HUDEP-2 (cell line): ENCODE measurements around the gene SMAD6.
A peak's percentile ranks its signal among the peaks of the same experiment; 100 is the strongest.

Source experiments
- DNase-seq, 76 experiments: peaks; one replicate each; lab custom pipeline; 2025; ENCODE audit not compliant: unreplicated experiment in 76 of 76; lab: John Stamatoyannopoulos, UW

Gene SMAD6

DNA sequence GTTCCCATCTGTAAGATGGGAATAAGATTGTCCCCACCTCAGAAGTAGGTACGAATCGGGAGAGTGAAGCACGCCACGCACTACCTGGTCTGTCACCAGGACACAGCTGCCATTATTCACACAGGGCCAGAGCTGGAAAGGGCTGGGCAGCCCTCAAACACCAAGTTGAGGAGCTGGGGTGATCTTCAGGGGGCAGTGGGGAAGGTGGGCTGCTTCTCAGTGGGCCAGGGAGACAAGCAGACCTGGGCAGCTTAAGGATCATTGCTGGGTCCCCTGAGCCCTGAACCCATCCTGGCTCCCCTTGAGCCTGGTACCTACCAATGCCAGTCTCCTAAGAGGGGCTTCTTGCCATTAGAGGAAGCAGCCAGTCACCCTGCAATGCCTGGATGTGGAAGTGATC lies 82.1 kb downstream of the SMAD6 start:
- DNase-seq = no peak

DNA sequence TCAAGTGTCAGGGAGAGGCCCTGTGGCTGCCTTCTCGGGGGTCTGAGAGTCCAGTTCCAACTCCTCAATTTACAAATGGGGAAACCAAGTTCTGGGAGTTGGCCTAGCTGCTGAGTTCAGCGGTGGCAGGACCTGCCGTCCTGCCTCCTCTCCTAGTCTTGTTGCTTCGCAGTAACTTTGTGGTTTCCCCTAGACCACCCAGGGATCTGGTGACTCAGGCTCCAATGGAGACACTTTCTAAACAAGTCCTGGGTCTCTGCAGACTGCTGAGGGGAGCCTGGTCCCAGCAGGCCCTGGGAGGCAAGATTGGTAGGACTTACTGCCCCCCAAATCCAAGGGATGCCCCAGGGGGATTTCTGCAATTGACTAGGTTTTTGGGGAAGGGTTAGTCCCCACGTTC lies 83.6 kb downstream of the SMAD6 start:
- no peak for DNase-seq

DNA sequence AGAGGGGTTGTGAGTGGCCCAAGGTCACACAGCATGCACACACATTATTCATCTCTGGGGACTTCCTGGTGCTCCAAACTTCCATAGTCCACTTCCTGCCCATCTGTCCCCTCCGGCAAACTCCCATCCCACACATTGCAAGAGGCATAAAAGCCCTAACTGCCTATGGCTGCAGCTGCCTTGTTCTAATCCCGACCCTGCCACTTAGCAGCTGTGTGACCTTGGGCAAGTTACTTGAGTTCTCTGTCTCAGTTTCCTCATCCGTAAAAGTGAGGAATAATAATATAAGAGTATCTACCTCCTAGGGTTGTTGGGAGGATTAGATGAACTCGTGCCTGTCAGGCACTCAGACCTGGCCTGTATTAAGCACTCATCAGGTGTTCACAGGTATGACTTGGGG lies 84.2 kb downstream of the SMAD6 start:
- DNase-seq = no peak

DNA sequence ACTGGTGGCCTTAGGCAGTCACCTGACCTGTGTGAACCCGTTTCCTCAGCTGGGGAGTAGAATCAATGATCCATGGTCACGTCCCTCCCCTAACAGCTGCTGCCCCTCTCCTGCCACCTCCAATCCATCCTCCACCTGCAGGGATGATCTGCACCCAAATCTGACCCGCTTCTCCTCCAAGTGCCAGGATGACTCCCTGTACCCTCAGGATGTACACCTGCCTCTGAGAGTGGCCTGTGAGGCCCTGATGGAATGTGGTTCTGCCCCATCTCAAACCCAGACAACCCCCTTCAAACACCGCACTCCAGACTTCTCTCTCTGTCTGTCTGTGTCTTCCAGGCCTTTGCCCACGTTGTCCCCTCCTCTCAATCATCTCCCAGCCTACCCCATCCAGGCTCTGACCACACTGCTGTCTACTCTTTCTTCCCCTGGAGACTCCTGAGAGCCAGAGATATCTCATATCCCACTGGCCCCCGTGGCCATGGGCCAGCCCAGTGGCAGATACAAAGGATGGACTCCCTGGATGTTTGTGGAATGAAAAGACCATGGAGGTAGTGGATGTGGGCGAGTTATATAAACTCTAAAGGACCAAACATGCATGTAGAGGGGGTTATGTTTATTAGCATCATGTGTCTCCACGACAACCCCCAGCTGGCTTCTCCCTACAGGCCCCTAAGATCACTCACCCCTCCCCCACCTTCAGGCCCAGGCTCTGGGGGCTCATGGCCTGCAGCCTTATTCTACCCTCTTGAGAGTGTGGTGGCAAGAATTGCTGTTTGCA lies 84.9 kb downstream of the SMAD6 start:
- DNase-seq = no peak

DNA sequence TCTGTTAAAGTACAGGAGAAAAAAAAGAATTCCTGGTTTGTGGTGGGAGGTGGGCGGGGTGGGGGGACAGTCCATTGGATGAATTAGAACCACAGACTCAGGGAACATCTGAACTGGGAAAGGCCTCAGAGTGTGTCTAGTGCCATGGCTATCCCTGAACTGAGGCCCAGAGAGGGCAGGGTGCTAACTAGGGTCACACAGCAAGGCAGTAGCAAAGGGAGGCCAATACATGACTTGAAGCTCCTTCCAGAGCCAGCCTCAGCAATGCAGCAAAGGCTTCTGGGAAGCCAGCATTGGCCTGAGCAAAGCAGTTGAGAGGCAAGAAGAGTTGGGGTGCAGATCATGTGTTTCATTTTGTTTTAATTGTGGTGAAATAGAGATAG lies 85.4 kb downstream of the SMAD6 start:
- DNase-seq = no peak

DNA sequence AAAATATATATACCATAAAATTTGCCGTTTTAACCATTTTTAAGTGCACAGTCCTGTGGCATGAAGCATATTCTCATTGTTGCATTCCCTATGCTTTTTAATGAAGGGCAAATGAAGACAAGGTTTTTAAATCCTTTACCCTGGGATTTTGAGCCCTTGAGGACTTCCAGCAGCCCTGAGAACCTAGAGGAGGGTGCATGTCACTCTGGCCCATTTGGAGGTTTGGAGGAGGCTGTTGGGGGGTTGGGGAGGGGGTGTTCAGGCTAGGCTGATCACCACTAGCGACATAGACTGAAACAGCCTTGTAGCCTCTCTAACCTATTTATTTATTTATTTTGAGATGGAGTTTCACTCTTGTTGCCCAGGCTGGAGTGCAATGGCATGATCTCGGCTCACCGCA lies 86.0 kb downstream of the SMAD6 start:
- DNase-seq = no peak

DNA sequence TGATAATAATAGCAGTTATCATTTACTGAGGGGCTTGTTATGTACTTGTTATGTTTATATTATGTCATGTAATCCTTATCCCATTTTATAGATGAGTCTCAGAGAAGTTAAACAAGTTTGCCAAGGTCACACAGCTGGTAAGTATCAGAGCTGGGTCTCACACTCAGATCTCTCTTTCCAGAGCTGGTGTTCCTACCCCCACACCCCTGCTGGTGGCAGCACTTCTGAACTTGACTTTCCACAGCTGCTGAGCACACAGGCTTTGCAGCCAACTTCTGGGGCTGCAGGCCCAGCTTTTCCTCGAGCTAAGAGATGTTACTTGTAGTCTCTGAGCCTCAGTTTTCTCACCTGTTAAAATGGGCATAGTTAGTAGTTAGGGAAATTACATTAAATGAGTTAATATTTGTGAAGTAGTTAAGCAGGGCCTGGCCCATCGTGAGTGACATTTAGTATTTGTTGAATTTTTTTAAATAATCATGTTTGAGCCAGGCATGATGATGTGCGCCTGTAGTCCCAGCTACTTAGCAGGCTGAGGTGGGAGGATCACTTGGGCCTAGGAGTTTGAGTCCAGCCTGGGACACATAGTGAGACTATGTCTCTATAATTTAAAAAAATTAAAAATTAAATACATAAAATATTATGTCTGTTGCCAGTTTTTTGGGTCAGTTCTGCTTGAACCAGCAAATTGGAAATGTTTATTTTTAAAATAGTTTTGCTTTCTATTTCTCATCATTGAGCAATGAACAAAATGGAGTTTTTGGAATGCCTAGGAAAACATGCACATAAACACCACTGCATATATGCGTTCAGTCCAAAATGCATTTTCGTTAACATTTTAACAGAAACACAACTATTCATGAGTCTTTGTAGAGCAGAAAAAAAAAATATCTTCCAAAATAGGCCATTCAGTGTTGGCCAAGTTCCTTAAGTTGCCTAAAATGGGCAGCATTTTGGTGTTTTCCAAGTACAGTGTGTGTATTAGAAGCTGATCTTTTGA lies 87.3 kb downstream of the SMAD6 start:
- DNase-seq = peak in 14 of 76 experiments; percentile 2 to 34 (median 13)

DNA sequence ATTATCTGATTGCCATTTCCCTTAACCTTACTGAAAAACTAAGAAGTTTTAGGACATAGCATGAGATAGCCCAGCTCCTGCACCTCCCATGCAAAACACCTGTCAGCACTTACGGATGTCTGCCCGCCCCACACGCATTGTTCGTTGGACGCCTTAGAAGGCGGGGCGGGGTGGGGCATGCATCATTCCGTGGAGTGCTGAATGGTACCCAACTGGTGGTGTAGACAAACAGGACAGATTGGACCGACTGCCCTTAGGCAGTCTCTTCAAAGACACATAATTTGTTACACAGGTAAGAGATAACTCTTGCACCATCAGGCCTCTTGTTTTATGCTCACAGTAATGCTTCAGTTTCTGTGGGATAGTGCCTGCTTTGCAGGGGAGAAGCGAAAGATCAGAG lies 93.8 kb downstream of the SMAD6 start:
- DNase-seq = no peak

DNA sequence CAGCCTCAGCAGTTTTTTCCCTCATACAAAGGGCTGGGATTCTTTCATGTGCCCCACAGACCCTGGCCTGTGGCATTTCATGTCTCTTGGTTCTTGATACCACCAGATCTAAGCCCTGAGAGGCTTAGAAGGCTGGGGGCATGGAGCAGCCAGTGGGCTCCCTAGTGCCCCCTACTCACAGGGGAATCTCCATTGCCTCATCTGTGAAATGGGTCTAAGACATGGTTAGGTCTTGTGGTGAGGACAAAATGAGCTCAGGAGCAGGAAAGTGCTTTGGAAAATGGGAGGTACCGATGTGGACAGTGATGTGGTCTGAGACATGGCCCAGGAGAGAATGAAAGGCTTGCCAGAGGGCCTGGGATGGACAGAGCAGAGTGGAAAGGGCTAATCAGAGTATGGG lies 94.3 kb downstream of the SMAD6 start:
- no peak for DNase-seq

DNA sequence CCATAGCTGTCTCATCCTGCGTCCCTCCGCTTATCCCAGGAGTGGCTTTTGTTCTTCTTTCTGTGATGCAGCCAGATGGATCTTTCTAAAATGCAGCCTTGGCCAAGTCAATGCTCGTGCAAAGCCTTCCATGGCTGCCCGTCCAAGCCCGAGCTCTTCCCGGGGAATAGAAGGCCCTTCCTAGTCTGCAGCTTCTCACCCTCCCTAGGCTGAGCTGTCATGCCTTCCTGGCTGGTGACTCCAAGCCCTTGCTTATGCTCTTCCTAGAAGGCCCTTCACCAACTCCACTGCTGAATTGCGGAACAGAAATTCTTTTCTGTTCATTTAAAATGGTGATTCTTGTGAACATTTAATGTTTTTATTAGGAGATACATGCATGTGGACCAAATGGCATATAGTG lies 95.9 kb downstream of the SMAD6 start:
- no peak for DNase-seq

DNA sequence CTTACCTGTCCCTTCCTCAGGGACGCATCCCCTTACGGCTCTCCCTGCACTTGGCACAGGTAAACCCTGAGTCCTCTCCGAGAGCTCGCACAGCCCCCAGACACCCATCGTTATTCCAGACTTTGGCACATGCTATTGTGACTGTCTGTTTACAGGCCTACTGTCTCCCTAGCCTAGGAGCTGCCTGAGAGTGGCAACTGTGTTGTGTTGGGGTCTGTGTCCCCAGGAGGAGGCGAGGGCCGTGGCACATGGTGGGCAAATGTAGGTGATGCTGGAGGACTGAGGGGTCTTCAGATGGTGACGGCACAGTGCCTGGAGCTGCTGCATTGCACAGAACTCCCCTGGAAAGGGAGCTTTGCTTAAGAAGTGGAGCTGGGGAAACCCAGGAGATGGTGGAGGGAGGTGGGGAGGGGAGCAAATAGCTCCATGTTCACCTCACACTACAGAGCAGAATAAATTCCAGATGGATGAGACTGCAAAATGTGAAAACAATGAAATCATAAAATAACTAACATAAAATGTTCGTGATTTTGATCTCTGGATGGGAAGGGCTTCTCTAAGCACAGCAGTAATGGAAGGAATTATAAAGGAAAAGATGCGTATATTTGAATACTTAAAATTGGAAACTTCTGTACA lies 96.5 kb downstream of the SMAD6 start:
- no peak for DNase-seq

DNA sequence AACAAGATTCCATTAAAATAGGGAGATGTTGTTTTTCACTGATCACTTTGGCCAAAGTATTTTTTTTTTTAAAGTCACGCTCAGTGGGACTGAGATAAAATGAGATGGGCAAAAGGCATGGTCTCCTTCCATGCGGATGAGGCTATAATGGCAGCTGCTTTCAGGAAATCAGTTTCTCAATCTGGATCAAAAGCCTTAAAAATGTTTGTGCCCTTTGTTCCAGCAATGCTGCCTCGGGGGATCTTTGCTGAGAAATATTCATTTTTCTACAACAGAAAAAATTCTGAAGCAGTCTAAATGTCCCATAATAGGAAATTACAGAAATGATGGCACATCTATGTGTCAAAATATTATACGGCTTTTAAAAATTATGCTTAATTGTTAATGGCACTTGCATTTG lies 97.2 kb downstream of the SMAD6 start:
- DNase-seq = no peak

DNA sequence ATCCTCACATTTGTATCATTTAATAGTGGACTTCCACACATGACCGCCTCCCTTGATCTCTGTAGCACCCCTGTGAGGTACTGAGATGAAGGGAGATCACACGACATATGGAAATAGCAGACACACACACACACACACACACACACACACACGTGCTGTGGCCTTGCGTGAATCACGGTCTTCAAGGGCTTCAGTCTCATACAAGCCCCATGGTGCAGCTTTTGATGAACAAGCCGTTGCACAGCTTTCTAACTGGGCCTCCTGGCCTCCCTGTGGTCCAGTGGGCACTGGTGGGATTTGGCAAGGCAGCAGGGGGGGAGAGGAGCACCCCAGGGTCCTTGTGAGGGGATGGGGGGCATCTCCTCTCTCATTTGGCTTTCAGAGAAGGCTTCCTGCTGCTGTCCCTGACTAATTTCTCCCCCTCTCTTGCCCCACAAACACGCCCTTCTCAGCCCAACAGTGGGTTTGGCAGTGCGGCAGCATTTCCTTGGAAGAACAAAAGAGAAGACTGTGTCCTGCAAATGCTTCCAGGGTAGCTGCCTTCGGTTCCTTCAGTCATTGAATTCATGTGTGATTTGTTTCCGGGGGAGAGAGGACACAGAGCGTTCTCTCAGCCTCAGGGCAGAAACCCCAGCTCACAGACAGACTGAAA lies 98.7 kb downstream of the SMAD6 start:
- DNase-seq = no peak

DNA sequence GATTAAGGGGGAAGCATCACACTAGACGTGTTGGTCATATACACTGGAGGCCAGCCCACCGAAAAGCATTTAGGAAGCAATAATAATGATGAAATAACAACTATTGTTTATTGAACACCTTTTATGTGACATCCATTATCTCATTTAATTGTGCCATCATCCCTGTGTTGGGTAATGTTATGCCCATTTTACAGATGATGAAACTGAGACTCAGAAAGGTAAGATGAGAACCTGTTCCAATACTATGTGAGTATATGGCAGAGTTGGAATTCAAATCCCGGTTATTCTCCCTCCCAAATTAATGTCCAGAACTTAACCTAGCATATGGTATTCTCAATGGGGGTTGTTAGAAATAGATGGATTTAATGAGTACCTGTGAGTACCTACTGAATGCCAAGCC lies 99.2 kb downstream of the SMAD6 start:
- DNase-seq = no peak

DNA sequence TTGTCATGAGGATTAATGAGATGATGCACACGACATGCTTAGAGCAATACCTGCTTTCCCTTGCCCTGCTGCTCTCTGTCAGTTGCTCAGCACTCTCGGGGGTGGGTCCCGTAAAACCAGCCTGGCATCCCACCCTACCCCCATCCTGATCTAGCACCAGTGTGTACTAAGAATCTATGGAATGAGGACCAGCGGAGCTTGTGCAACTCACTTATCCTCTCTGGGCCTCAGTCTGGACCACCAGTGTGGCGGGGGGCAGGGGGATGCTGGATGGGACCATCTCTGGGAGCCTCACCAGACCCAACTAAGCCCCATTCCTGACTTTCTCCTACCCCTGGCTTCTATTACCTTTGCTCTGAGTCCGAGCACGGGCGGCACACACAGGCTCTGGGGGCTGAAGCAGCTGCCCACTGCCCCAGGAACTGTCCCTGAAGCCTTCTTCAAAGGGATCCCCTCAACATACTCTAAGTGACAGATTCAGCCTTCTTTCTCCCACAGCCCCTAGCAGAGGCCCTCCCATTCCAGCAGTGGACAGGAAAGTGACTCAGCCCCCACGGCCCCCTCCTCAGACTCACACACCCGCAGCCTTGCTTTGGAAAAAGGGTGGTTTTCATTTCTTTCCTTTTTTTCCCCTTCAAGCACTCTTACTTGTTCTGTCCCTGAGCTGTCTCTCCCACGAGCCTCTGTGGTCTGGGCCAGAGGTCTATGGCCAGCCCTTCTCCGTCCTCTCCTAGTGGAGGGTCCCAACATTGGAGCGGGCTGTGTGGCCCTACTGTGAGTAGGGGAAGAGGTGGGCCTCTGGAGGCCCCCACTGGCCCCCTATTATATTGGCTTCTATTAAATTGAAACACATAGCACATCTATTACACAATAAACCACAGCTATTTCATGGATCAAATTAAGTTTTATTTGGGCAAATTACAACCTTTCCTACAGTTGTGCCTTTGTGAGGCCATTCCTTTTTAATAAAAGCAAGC lies 100.3 kb downstream of the SMAD6 start:
- no peak for DNase-seq

DNA sequence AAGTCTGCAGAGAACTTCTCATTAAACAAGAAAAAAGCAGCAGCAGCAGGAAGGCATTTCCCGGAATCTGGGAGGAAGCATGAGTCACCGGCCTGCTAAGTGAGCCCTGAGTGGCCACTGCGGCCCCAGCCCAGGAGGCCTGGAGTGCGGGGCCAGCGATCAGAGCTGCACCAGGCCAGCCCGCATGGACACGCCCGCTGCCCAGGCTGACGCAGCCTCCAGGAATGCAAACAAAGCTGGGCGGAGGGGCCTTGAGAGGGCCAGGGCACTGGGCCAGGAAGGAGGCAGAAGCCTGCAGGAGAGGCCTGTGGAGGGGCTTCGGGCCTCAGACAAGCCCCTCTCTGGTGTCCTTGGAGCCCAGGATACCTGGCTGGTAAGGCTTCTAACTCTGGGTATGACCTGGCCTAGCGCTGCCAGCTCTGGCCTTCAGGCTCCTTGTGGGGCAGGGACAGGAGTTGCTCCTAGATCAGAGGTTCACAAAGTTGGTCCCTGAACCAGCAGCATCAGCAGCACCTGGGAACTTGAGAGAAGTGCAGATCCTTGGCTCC lies 101.2 kb downstream of the SMAD6 start:
- DNase-seq = peak in 15 of 76 experiments; percentile 7 to 47 (median 15)

DNA sequence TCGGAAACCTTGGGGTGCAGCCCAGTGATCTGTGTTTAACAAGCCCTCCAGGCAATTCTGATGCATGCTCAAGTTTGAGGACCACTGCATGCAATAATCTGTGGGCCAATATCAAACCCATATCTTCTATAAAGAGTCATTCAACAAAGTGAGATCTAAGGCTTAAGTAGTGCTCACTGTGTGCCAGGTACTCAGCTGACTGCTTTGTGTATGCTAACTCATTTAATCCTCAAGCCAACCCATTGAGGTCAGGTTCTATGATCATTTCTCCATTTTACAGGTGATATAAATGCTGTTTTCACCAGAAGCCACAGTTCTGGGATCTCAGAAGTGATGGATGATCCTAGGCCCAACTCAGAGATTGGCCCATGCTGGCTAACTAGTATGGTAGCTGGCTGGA lies 101.7 kb downstream of the SMAD6 start:
- no peak for DNase-seq

DNA sequence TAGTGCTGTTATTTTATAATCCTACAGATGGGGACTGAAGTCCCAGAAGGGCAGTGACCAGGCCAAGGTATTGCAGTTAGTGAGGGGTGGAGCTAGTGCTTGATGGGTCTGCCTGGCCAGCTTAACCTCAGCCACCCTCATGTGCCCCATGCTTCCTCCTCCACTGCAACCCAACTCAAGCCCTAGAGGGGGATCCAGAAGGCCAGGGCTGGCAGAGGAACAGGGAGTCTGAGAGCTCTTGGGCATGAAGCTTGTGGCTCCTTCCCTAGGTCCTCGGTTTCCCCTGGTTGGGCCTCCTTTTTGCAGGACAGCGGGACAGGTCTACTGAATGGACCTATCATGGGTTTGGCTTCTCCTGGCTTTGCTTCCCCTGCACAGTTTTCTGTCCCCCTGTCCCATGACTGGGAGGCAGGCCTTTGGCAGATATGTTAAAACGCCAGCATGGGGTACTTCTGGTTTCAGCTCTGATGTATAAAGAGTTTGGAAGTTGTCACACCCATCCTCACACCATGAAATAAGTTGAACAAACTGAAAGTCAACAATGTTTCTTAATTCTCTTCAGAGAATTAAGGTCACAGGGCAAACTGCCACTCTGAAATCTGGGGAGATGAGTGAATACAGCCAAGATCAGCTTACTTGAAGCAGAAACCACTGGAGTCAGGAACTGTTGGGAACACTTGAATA lies 103.3 kb downstream of the SMAD6 start:
- DNase-seq = no peak
